Activated naive CD8-positive, alpha-beta T cell treated with anti-CD3 and anti-CD28 coated beads for 36 hours (primary cell): Measurements from ENCODE around the gene DYNLRB1. TPM values are rescaled to one million over a fixed set of nuclear protein-coding genes. Genes with fewer than 3 reads are reported as not detected.

Source experiments
- DNase-seq: peaks from one replicate; pipeline ENCODE4 v3.0.0; 2021
- H3K27ac Mint-ChIP-seq: one replicate; pipeline ENCODE4 v1.8.0; 2022; ENCODE audit warnings: mild to moderate bottlenecking, moderate library complexity, mixed read lengths
- H3K27me3 Mint-ChIP-seq: one replicate; pipeline ENCODE4 v1.8.0; 2022; ENCODE audit warnings: mild to moderate bottlenecking, mixed read lengths
- H3K36me3 Mint-ChIP-seq: one replicate; pipeline ENCODE4 v1.8.0; 2021; ENCODE audit warnings: mild to moderate bottlenecking, mixed read lengths
- H3K4me1 Mint-ChIP-seq: one replicate; pipeline ENCODE4 v1.8.0; 2021; ENCODE audit warnings: mixed read lengths
- H3K4me3 Mint-ChIP-seq: one replicate; pipeline ENCODE4 v1.8.0; 2022; ENCODE audit warnings: mild to moderate bottlenecking, moderate library complexity, mixed read lengths
- H3K9me3 Mint-ChIP-seq: one replicate; pipeline ENCODE4 v1.8.0; 2022; ENCODE audit warnings: mixed read lengths
- total RNA-seq, 2 experiments: library from RNA; stranded (reverse); gene quantifications; one replicate each; pipeline ENCODE4 v1.2.3, GENCODE V29; 2021

The DYNLRB1 gene
- total RNA-seq, 2 experiments from 2014 or later: 72.0 to 76.9 TPM

GRCh38 chr20:34522969-34523871 is 7.0 kb downstream of the DYNLRB1 start:
- H3K36me3 Mint-ChIP-seq: peaks cover 21% of the 10 kb centered on the region
- no peaks in the 10 kb centered on the region for H3K27me3 Mint-ChIP-seq
- H3K4me3 Mint-ChIP-seq: no peak overlapping the region
- H3K27ac Mint-ChIP-seq: no peak overlapping the region
- H3K4me1 Mint-ChIP-seq: peaks cover 36% of the 10 kb centered on the region
- DNase-seq: peak; percentile 46
- no peaks in the 10 kb centered on the region for H3K9me3 Mint-ChIP-seq

GRCh38 chr20:34524426-34524825 is 8.2 kb downstream of the DYNLRB1 start:
- Mint-ChIP-seq H3K36me3 (peaks cover 17% of the 10 kb centered on the region), H3K4me1 (peaks cover 28% of the 10 kb centered on the region), H3K27me3 (no peaks in the 10 kb centered on the region), H3K27ac (no peak overlapping the region), H3K4me3 (no peak overlapping the region), H3K9me3 (no peaks in the 10 kb centered on the region)
- no peak for DNase-seq

- Mint-ChIP-seq H3K4me3 (no peak overlapping the region), H3K9me3 (no peaks in the 10 kb centered on the region), H3K36me3 (peaks cover 15% of the 10 kb centered on the region), H3K4me1 (peaks cover 23% of the 10 kb centered on the region), H3K27me3 (no peaks in the 10 kb centered on the region), H3K27ac (peak overlapping the region; percentile 12)
- no peak for DNase-seq
These were observed 9.1 kb downstream of the DYNLRB1 start for GRCh38 chr20:34525342-34525708.

- H3K27ac Mint-ChIP-seq: no peak overlapping the region
- H3K27me3 Mint-ChIP-seq: no peaks in the 10 kb centered on the region
- H3K4me1 Mint-ChIP-seq: peaks cover 21% of the 10 kb centered on the region
- no peaks in the 10 kb centered on the region for H3K9me3 Mint-ChIP-seq
- no peak overlapping the region for H3K4me3 Mint-ChIP-seq
- DNase-seq: no peak
- H3K36me3 Mint-ChIP-seq: peaks cover 15% of the 10 kb centered on the region
These were observed 9.6 kb downstream of the DYNLRB1 start for GRCh38 chr20:34525709-34526416.

- H3K27ac Mint-ChIP-seq: no peak overlapping the region
- no peak overlapping the region for H3K4me3 Mint-ChIP-seq
- H3K4me1 Mint-ChIP-seq: peaks cover 18% of the 10 kb centered on the region
These were observed 10.2 kb downstream of the DYNLRB1 start for GRCh38 chr20:34526466-34526865.

GRCh38 chr20:34527016-34527415 is 10.8 kb downstream of the DYNLRB1 start:
- peaks cover 13% of the 10 kb centered on the region for H3K4me1 Mint-ChIP-seq
- peaks cover 15% of the 10 kb centered on the region for H3K36me3 Mint-ChIP-seq
- H3K9me3 Mint-ChIP-seq: no peaks in the 10 kb centered on the region
- DNase-seq: no peak
- no peak overlapping the region for H3K27ac Mint-ChIP-seq
- no peak overlapping the region for H3K4me3 Mint-ChIP-seq
- H3K27me3 Mint-ChIP-seq: no peaks in the 10 kb centered on the region

More at GRCh38 chr20:34526466-34526865, 10.2 kb downstream of the DYNLRB1 start:
- H3K9me3 Mint-ChIP-seq: no peaks in the 10 kb centered on the region
- peaks cover 16% of the 10 kb centered on the region for H3K36me3 Mint-ChIP-seq
- H3K27me3 Mint-ChIP-seq: no peaks in the 10 kb centered on the region
- no peak for DNase-seq

GRCh38 chr20:34528921-34529297 is 12.7 kb downstream of the DYNLRB1 start:
- no peak overlapping the region for H3K4me3 Mint-ChIP-seq
- no peaks in the 10 kb centered on the region for H3K27me3 Mint-ChIP-seq
- DNase-seq: no peak
- peaks cover 13% of the 10 kb centered on the region for H3K36me3 Mint-ChIP-seq
- no peaks in the 10 kb centered on the region for H3K9me3 Mint-ChIP-seq
- peaks cover 3% of the 10 kb centered on the region for H3K4me1 Mint-ChIP-seq
- H3K27ac Mint-ChIP-seq: no peak overlapping the region

GRCh38 chr20:34529742-34530141 is 13.5 kb downstream of the DYNLRB1 start:
- Mint-ChIP-seq H3K9me3 (no peaks in the 10 kb centered on the region), H3K36me3 (peaks cover 15% of the 10 kb centered on the region), H3K4me1 (peaks cover 3% of the 10 kb centered on the region), H3K27ac (no peak overlapping the region), H3K4me3 (no peak overlapping the region), H3K27me3 (no peaks in the 10 kb centered on the region)
- DNase-seq: no peak

GRCh38 chr20:34530342-34530741 is 14.1 kb downstream of the DYNLRB1 start:
- Mint-ChIP-seq H3K4me1 (peaks cover 3% of the 10 kb centered on the region), H3K27me3 (no peaks in the 10 kb centered on the region), H3K36me3 (peaks cover 15% of the 10 kb centered on the region), H3K4me3 (no peak overlapping the region), H3K27ac (no peak overlapping the region), H3K9me3 (no peaks in the 10 kb centered on the region)
- no peak for DNase-seq

GRCh38 chr20:34531608-34532265 is 15.5 kb downstream of the DYNLRB1 start:
- no peak overlapping the region for H3K4me3 Mint-ChIP-seq
- H3K27ac Mint-ChIP-seq: no peak overlapping the region
- no peak for DNase-seq
- H3K27me3 Mint-ChIP-seq: no peaks in the 10 kb centered on the region
- peaks cover 13% of the 10 kb centered on the region for H3K36me3 Mint-ChIP-seq
- H3K9me3 Mint-ChIP-seq: no peaks in the 10 kb centered on the region
- no peaks in the 10 kb centered on the region for H3K4me1 Mint-ChIP-seq

GRCh38 chr20:34532320-34532719 is 16.1 kb downstream of the DYNLRB1 start:
- DNase-seq: no peak
- no peaks in the 10 kb centered on the region for H3K4me1 Mint-ChIP-seq
- H3K4me3 Mint-ChIP-seq: no peak overlapping the region
- no peaks in the 10 kb centered on the region for H3K9me3 Mint-ChIP-seq
- no peak overlapping the region for H3K27ac Mint-ChIP-seq
- H3K27me3 Mint-ChIP-seq: no peaks in the 10 kb centered on the region
- H3K36me3 Mint-ChIP-seq: peaks cover 7% of the 10 kb centered on the region

- no peak overlapping the region for H3K27ac Mint-ChIP-seq
- peaks cover 6% of the 10 kb centered on the region for H3K36me3 Mint-ChIP-seq
- no peaks in the 10 kb centered on the region for H3K9me3 Mint-ChIP-seq
- no peaks in the 10 kb centered on the region for H3K27me3 Mint-ChIP-seq
- DNase-seq: no peak
- no peak overlapping the region for H3K4me3 Mint-ChIP-seq
- no peaks in the 10 kb centered on the region for H3K4me1 Mint-ChIP-seq
These were observed 16.5 kb downstream of the DYNLRB1 start for GRCh38 chr20:34532756-34533155.

- H3K36me3 Mint-ChIP-seq: peaks cover 6% of the 10 kb centered on the region
- no peak overlapping the region for H3K27ac Mint-ChIP-seq
These were observed 18.4 kb downstream of the DYNLRB1 start for GRCh38 chr20:34534391-34535165.

GRCh38 chr20:34535301-34535840 is 19.1 kb downstream of the DYNLRB1 start:
- Mint-ChIP-seq H3K9me3 (no peaks in the 10 kb centered on the region), H3K36me3 (peaks cover 8% of the 10 kb centered on the region), H3K4me3 (no peak overlapping the region), H3K27me3 (no peaks in the 10 kb centered on the region), H3K4me1 (no peaks in the 10 kb centered on the region), H3K27ac (no peak overlapping the region)
- no peak for DNase-seq

More at GRCh38 chr20:34534391-34535165, 18.4 kb downstream of the DYNLRB1 start:
- H3K27me3 Mint-ChIP-seq: no peaks in the 10 kb centered on the region
- no peak overlapping the region for H3K4me3 Mint-ChIP-seq
- H3K9me3 Mint-ChIP-seq: no peaks in the 10 kb centered on the region
- H3K4me1 Mint-ChIP-seq: no peaks in the 10 kb centered on the region
- DNase-seq: no peak
